GM19397 (cell line): ENCODE data around the gene NCOA5.

ENCODE experiments used
- ATAC-seq: cut with Tn5 transposase; IDR thresholded peaks from one replicate; pipeline ENCODE4 v1.9.1; 2021; ENCODE audit warnings: mild to moderate bottlenecking, moderate library complexity; ENCODE audit not compliant: unreplicated experiment

NCOA5 gene

DNA sequence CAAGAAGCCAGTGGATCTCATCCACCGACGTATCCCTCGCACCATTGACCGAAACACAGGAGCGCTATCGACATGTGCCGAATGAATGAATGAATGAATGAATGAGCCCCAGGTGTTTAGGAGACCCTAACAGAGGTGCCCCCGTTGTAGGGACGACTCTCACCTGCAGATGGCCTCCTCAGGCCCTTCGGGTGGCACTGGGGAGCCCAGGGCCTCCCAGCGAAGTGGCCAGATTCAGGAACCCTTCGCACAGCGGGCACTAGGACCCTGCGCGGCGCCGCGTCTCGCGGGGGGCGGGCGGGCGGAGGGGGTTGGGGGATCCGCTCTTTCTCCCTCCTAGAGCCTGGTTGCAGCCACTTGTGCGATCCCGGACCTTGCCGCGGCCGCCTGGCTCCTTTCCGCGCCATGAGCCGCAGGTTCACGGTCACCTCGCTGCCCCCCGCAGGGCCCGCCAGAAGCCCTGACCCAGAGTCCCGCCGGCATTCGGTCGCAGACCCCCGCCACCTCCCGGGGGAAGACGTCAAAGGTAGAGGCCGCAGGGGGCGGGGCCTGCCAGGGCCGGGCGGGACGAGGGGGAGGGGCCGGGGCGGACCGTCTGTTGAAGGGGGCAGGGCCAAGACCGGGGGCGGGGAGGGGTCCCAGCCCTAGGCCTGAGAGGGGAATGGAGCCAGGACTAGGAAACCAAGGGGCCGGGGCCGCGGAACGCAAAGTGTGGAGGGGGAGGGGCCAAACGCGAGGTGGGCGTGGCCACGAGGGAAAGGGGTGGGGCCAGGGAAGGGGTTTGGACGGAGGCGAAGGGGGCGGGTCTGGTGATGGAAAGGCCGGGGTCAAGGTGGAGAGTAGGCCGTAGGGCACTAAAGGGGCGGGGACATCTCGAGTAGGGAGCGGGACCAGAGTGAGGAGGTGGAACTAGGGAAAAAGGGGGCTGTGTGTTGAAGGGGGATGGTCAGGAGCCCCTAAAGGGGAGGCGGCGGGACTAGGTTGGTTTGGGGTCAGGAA is 68.1 kb downstream of the NCOA5 start:
- ATAC-seq: no peak

- ATAC-seq: no peak
Measured at GRCh38 chr20:46020555-46020954, 69.2 kb downstream of the NCOA5 start.

GRCh38 chr20:46018611-46019010 is 71.2 kb downstream of the NCOA5 start:
- no peak for ATAC-seq

- ATAC-seq: no peak
Measured at GRCh38 chr20:46018112-46018511, 71.7 kb downstream of the NCOA5 start.

DNA sequence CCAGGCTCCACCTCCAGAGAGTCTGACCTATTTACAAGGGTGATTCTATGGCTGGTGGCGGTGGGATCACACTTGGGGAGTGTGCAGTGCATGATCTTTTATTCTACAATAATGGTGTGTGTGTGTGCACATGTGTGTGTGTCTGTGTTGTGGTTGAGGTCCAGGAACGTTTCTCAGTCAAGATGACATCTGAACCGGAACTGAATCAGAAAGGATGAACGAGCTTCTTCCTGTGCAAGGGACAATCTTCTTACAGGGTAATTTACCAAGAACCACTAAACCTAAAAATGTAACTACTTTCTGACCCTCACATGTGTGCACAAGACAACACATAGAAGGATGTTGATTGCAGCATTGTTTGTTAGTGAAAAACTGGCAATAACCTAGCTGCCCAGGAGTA is 72.5 kb downstream of the NCOA5 start:
- ATAC-seq: no peak

DNA sequence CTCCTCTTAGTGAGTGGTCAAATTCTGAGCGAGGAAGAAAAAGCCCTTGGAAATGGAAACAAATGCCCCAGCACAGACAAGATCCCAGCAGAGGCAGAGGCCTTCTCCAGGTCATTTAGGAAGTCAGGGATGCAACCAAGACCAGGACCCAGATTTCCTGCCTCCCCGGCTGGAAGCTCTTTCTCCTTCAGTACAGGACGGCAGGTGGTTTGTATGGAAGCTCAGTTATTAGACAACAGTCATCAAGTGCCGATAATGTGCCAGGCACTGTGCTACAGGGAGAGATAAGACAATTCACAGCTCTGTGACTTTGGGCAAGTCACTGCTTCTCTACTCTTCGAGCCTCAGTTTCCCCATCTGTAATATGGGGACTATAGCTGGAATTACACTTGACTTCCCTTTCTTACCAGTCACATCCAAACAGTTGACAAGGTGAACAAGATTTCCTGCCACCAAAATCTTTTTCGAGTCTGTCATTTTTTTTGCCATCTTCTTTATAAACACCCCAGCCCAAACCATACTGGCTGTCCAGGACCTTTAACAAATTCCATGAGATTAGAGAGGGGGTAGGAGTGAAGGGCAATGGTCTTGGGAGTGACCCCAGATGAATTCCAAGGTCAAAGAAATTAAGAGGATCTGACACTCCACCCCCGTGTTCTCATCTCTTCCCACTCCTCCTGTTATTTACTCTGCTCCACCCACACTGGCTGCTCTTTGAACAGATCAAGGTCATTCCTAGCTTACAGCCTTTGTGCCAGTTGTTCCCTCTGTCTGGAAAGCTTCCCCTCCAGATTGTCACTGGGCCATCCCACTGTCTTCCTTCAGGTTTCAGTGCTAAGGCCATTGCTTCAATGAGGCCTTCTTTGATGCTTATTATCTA is 75.0 kb downstream of the NCOA5 start:
- no peak for ATAC-seq

GRCh38 chr20:46013829-46014516 is 75.8 kb downstream of the NCOA5 start:
- ATAC-seq: peak; percentile 65

DNA sequence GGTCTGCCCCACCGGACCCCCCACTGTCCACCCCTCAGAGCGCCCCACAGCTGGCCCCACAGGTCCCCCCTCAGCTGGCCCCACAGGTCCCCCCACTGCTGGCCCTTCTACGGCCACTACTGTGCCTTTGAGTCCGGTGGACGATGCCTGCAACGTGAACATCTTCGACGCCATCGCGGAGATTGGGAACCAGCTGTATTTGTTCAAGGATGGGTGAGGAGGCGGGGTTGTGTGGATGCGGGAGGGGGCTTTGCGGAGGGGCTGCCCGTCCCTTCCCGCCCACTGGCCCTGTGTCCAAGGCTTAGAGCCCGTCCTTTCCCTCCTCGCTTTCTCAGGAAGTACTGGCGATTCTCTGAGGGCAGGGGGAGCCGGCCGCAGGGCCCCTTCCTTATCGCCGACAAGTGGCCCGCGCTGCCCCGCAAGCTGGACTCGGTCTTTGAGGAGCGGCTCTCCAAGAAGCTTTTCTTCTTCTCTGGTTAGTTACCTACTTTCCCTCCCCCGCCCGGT is 76.4 kb downstream of the NCOA5 start:
- no peak for ATAC-seq

DNA sequence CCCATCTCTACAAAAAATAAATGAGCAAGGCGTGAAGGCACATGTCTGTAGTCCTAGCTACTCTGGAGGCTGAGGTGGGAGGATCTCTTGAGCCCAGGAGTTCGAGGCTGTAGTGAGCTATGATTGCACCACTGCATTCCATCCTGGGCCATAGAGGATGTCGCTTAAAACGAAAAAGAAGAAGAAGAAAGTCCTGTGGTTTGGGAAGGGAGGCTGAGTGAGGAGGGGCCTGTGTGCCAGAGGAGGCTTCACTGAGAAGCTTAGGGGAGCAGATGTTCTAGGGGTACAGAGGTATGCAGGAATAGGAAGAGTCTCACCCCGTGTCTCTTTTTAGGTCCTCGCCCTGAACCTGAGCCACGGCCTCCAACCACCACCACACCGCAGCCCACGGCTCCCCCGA is 76.8 kb downstream of the NCOA5 start:
- no peak for ATAC-seq

DNA sequence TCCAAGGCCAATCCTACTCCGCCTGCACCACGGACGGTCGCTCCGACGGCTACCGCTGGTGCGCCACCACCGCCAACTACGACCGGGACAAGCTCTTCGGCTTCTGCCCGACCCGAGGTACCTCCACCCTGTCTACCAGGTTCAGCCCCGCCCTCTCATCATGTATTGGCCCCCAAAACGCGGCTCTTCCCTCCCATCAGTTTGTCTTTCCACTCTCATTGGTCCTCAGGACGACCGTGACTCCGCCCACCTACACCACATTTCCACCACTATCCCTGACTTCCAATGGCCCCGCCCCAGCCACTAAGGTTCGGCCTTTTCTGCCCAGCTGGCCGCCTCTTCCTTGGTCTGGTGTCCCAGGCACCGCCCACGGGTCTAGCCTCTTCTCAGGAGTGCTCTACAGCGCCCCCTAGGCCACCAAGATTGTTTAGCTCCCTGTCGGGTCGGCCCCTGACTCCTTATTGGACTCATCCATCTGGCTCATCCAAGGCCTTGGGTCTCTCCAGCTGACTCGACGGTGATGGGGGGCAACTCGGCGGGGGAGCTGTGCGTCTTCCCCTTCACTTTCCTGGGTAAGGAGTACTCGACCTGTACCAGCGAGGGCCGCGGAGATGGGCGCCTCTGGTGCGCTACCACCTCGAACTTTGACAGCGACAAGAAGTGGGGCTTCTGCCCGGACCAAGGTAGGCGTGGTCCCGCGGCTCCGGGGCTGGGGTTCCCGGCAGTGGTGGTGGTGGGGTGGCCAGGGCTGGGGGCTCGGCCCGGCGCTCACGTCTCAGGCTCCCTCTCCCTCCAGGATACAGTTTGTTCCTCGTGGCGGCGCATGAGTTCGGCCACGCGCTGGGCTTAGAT is 77.9 kb downstream of the NCOA5 start:
- ATAC-seq: no peak
